Activated T-cell treated with anti-CD3 and anti-CD28 coated beads, Interleukin-2, amount 50 U/mL, for 1 hour (primary cell): ENCODE measurements around the gene CAPNS1.
"Not testable (repeated sequence)": the region's sequence is repeated elsewhere in the genome, so short reads cannot be mapped to it uniquely, and the experiment has no call there.

Experiments
- DNase-seq: peaks from one replicate; pipeline ENCODE4 v3.0.0-alpha.2; 2020

The CAPNS1 gene

DNA sequence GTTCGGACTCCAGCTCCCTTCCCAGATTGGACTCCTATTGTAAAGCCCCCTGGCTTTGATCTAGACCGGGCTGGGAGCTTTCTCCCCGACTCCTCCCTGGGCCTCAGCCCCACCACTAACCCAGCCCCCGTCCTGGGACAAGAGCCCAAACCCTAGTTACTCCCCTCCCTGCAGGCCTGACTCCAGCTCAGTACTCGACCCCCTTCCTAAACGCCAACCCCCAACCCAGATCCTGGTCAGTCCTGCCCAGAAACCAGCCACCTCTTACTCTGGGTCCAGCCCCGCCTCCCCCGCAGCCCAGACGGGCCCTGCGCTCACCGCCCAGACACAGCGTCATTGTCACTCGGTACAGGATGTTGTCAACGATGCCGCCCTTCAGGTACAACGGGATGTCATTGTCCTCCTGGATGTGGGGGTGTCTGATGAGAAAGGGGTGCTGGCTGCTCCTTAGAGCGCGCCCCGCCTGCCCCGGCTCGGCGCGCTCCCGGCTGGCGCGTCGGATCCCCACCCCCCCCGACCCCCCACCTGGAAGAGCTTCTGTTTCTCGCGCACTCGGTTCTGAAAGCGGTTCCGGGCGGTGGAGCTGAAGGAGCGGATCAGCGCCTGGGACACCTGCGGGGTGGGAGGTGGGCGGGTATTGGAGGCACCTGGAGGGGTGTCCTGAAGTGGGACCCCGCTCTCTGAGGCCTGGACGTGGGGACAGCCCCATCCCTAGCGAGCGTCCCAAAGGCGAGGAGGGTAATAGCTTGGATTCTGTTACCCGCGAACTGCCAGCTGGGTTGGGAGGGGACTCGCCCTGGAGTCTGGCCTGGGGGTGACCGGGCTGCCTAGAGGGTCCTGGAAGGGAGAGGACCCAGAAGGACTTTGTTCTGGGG, 11.5 kb downstream of the CAPNS1 start:
- no peak for DNase-seq

DNA sequence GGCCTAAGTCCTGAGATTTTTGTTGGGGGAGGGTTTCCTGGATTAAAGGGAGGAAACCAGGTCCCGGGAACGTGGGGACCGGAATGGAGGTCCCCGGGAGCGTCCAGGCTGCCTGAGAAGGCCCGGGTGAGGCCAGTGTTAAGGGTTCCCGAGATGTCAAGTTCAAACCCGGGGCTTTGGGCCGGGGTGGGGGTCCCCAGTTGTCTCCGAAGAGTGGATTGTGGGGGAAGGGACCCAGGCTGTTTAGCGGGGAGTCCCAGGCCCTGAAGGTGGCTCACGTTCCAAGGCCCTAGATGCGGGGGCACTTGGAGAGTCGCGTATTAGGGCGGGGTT, 12.1 kb downstream of the CAPNS1 start:
- DNase-seq: no peak

DNA sequence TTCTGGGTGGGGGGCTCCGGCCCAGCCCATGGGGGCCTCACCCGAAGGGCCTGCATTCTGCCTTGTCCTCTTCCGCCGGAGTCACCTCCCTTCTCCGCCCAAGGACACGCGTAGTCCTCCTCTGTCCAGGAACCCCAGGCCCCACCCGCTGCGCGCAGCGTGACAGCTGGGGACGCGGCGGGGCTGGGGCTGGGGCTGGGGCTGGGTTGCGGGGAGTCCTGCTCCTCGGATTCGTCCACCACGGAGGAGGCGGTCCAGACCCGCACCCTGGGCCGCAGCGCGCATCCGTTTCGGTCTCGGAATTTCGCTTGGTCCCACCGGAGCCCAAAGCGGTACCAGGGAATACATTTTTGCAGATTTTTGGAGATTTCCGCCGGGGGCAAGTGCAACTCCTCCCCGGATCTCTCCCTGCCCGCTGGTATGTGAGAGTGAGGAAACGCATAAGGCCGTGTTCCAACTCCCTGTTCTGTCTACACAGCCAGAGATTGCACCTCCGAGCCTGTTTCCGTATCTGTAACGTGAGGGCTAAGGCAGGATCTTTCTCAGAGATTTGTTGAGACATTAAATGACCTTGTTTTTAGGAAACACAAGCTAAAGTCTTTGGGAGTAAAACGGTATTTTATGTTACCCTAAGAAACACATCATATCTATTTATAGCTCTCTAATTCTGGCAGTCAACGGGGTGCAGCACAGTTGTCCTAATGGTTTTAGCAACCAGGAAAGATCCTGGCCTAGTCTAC, 12.7 kb downstream of the CAPNS1 start, which contains the start of gene COX7A1:
Gene COX7A1 (minus strand): TSS at position 96 of the 740 bp plus-strand sequence. CDS start 40 bp downstream, at position 56.
- DNase-seq: no peak

GRCh38 chr19:36153126-36153525, 13.3 kb downstream of the CAPNS1 start:
- DNase-seq: no peak

GRCh38 chr19:36160821-36161596, 21.1 kb downstream of the CAPNS1 start:
- DNase-seq: no peak

DNA sequence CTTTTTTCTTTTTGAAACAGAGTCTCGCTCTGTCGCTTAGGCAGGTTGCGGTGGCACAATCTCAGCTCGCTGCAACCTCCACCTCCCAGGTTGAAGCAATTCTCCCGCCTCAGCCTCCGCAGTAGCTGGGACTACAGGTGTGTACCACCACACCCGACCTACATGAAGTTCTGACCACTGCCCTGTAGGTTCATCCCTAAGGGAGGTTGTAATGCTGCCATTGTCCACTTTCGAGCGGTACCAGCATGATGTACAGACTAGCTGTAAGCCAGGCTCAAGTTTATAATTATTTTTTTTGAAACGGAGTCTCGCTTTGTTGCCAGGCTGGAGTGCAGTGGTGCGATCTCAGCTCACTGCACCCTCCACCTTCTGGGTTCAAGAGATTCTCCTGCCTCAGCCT, 23.9 kb downstream of the CAPNS1 start:
- no peak for DNase-seq

GRCh38 chr19:36169084-36169760, 29.4 kb downstream of the CAPNS1 start:
- DNase-seq: no peak

- DNase-seq: no peak
Measured at GRCh38 chr19:36172852-36173251, 33.0 kb downstream of the CAPNS1 start.

- not testable (repeated sequence) for DNase-seq
Measured at GRCh38 chr19:36173846-36174245, 34.0 kb downstream of the CAPNS1 start.

GRCh38 chr19:36179077-36179476, 39.2 kb downstream of the CAPNS1 start:
- DNase-seq: not testable (repeated sequence)

- DNase-seq: no peak
Measured at GRCh38 chr19:36182612-36183244, 42.9 kb downstream of the CAPNS1 start.

DNA sequence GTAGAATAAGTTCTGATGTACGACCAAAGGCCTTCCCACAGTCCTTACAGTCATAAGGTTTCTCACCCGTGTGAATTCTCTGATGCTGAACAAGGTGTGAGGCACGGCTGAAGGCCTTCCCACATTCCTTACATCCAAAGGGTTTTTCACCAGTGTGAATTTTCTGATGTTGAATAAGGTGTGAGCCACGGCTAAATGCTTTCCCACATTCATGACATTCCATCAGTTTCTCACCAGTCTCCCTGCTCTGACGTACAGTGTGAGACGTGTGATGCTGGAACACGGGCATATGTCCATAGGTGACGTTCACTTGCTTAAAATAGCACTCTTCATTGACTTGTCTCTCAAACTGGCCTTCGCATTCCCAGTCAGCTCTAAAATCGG, 43.4 kb downstream of the CAPNS1 start:
- DNase-seq: no peak

GRCh38 chr19:36186722-36187121, 46.9 kb downstream of the CAPNS1 start:
- not testable (repeated sequence) for DNase-seq

GRCh38 chr19:36196249-36196648, 56.4 kb downstream of the CAPNS1 start:
- no peak for DNase-seq

- no peak for DNase-seq
Measured at GRCh38 chr19:36198119-36198518, 58.3 kb downstream of the CAPNS1 start.
